Measurements from ENCODE around the gene LTB.
A peak's percentile ranks its signal among the peaks of the same experiment; 100 is the strongest.

Gene LTB

DNA sequence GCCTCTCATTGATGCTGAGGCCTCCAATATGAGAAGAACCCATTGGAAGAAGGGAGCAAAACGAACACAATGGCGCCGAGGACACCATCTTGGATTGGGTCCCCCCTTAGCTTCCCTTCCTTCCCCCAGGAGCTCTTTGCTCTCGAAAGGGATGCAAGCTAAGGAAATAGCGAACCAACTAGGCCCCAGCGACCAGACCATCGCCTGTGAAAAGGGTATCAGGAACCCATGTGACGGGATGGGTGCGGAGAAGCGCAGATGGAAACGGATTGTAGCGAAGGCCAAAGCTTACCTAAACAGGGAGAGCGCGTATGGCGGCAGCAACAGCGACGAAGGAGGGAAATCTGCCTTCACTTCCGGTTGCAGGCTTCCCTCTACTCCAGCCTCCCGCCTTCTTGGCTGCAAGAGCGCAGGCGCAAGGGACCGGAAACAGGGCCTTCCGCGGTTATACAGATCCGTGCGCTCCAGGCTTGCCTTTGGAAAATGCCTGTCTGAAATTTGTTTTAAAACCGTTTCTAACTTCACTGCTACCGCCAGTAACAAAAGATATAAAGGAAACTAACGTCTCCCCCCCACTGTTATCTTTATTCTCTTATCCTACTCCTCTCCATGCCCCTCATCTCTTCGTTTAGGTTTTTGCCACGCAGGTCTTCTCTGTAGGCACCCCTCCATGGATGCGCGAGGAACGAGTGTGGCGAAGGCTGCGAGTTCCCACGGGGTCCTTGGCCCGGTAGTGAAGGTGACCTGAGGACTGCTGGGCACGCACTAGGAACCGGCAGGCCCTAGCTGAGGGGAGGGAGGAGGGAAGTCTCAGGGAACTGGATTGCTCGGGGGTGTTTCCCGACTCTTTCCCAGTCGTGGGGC is 40.3 kb downstream of the LTB start, which contains the start of gene DDX39B:
TSS of gene DDX39B (minus strand) at position 346 of the 864 bp plus-strand sequence. CDS start 1,471 bp downstream, outside the sequence.
- H3K9me3 ChIP-seq (ENCODE audit: control insufficient read depth, insufficient read depth, low read depth, low read length) = no peaks in the 10 kb centered on the region
- H3K4me3 ChIP-seq (ENCODE audit: low read depth, low read length) = peak within 1 kb of the TSS; percentile 64
- CTCF ChIA-PET = interaction anchor here (0.6 to 13.9 kb wide), 11 partner anchors 9 to 413 kb away, joined by 3 to 431 read pairs (median 4); partner anchors contain the start of genes LST1, LTB, MCCD1 and NCR3
- peaks cover 14% of the 10 kb centered on the region for H3K4me1 ChIP-seq (ENCODE audit: control insufficient read depth, insufficient read depth, low read length)
- H3K27ac ChIP-seq (ENCODE audit: extremely low read depth, low read depth, low read length) = peak within 1 kb of the TSS; percentile 100
- POLR2A ChIA-PET = interaction anchor here (0.6 to 4.2 kb wide), 52 partner anchors 8 to 1430 kb away, joined by 3 to 112 read pairs (median 5); partner anchors contain the start of genes ATF6B, BAG6, C6orf47 and GPANK1
- H3K36me3 ChIP-seq (ENCODE audit: control insufficient read depth in 2 of 2, insufficient read depth in 1 of 2, low read length in 2 of 2) = peaks cover 39 to 43% of the 10 kb centered on the region in 2 experiments
- no peak for TF ChIP-seq ZSCAN16 (tag by site-specific recombination; IDR thresholded peaks at IDR 0.05)
- peak; percentile 90 for TF ChIP-seq YY2 (tag by site-specific recombination; IDR thresholded peaks at IDR 0.05)
- TF ChIP-seq, protein P1, sequence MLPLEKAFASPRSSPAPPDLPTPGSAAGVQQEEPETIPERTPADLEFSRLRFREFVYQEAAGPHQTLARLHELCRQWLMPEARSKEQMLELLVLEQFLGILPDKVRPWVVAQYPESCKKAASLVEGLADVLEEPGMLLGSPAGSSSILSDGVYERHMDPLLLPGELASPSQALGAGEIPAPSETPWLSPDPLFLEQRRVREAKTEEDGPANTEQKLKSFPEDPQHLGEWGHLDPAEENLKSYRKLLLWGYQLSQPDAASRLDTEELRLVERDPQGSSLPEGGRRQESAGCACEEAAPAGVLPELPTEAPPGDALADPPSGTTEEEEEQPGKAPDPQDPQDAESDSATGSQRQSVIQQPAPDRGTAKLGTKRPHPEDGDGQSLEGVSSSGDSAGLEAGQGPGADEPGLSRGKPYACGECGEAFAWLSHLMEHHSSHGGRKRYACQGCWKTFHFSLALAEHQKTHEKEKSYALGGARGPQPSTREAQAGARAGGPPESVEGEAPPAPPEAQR (tag by site-specific recombination; IDR thresholded peaks at IDR 0.05) = no peak
- 0 out of 2 replicates have a peak, but pooled peaks have one; percentile 91 for TF ChIP-seq HOXC10 (CRISPR knock-in tag; IDR thresholded peaks at IDR 0.05)
- TF ChIP-seq, protein P2, sequence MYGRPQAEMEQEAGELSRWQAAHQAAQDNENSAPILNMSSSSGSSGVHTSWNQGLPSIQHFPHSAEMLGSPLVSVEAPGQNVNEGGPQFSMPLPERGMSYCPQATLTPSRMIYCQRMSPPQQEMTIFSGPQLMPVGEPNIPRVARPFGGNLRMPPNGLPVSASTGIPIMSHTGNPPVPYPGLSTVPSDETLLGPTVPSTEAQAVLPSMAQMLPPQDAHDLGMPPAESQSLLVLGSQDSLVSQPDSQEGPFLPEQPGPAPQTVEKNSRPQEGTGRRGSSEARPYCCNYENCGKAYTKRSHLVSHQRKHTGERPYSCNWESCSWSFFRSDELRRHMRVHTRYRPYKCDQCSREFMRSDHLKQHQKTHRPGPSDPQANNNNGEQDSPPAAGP (tag by site-specific recombination; IDR thresholded peaks at IDR 0.05) = no peak; the same call in none of the 2 replicates
- no peak for TF ChIP-seq MYNN (tag by site-specific recombination; IDR thresholded peaks at IDR 0.05; ENCODE audit: borderline replicate concordance)
- peak; percentile 79 for TF ChIP-seq SCRT2 (tag by site-specific recombination; IDR thresholded peaks at IDR 0.05)
- TF ChIP-seq GLIS2 (tag by site-specific recombination; IDR thresholded peaks at IDR 0.05) = peak; percentile 30; the same call in 1 of the 2 replicates
- TF ChIP-seq ZNF624 (tag by site-specific recombination; IDR thresholded peaks at IDR 0.05) = peak; percentile 48; the same call in 1 of the 2 replicates
- TF ChIP-seq ZNF560 (tag by site-specific recombination; IDR thresholded peaks at IDR 0.05; ENCODE audit: borderline replicate concordance) = no peak
- peak; percentile 76 for TF ChIP-seq ZBTB21 (tag by site-specific recombination; IDR thresholded peaks at IDR 0.05)
- 0 out of 2 replicates have a peak, but pooled peaks have one; percentile 65 for TF ChIP-seq ZSCAN23 (tag by site-specific recombination; IDR thresholded peaks at IDR 0.05)
- TF ChIP-seq SP2 (tag by site-specific recombination; IDR thresholded peaks at IDR 0.05) = peak; percentile 90
- no peak for TF ChIP-seq BCL11B (tag by site-specific recombination; IDR thresholded peaks at IDR 0.05; ENCODE audit: low read depth)
- TF ChIP-seq OSR2 (tag by site-specific recombination; IDR thresholded peaks at IDR 0.05) = no peak
- no peak for TF ChIP-seq MEIS1 (CRISPR knock-in tag; IDR thresholded peaks at IDR 0.05; ENCODE audit: borderline replicate concordance)
- TF ChIP-seq ZFP41 (tag by site-specific recombination; IDR thresholded peaks at IDR 0.05; ENCODE audit: borderline replicate concordance) = no peak
- peak; percentile 42 for TF ChIP-seq ZNF558 (tag by site-specific recombination; IDR thresholded peaks at IDR 0.05)
- no peak for TF ChIP-seq ZNF791 (tag by site-specific recombination; IDR thresholded peaks at IDR 0.05)
- TF ChIP-seq, protein P3, sequence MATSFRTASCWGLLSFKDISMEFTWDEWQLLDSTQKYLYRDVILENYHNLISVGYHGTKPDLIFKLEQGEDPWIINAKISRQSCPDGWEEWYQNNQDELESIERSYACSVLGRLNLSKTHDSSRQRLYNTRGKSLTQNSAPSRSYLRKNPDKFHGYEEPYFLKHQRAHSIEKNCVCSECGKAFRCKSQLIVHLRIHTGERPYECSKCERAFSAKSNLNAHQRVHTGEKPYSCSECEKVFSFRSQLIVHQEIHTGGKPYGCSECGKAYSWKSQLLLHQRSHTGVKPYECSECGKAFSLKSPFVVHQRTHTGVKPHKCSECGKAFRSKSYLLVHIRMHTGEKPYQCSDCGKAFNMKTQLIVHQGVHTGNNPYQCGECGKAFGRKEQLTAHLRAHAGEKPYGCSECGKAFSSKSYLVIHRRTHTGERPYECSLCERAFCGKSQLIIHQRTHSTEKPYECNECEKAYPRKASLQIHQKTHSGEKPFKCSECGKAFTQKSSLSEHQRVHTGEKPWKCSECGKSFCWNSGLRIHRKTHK (tag by site-specific recombination; IDR thresholded peaks at IDR 0.05) = no peak
- TF ChIP-seq ZNF501 (tag by site-specific recombination; IDR thresholded peaks at IDR 0.05) = peak; percentile 93; the same call in 1 of the 2 replicates
- no peak for TF ChIP-seq ZNF48 (tag by site-specific recombination; IDR thresholded peaks at IDR 0.05)
- peak; percentile 63 for TF ChIP-seq FEZF1 (tag by site-specific recombination; IDR thresholded peaks at IDR 0.05)
- no peak for TF ChIP-seq MZF1 (tag by site-specific recombination; IDR thresholded peaks at IDR 0.05; ENCODE audit: borderline replicate concordance)
- TF ChIP-seq, protein P4, sequence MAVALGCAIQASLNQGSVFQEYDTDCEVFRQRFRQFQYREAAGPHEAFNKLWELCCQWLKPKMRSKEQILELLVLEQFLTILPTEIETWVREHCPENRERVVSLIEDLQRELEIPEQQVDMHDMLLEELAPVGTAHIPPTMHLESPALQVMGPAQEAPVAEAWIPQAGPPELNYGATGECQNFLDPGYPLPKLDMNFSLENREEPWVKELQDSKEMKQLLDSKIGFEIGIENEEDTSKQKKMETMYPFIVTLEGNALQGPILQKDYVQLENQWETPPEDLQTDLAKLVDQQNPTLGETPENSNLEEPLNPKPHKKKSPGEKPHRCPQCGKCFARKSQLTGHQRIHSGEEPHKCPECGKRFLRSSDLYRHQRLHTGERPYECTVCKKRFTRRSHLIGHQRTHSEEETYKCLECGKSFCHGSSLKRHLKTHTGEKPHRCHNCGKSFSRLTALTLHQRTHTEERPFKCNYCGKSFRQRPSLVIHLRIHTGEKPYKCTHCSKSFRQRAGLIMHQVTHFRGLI (tag by site-specific recombination; IDR thresholded peaks at IDR 0.05) = 0 out of 2 replicates have a peak, but pooled peaks have one; percentile 28
- TF ChIP-seq, protein P5, sequence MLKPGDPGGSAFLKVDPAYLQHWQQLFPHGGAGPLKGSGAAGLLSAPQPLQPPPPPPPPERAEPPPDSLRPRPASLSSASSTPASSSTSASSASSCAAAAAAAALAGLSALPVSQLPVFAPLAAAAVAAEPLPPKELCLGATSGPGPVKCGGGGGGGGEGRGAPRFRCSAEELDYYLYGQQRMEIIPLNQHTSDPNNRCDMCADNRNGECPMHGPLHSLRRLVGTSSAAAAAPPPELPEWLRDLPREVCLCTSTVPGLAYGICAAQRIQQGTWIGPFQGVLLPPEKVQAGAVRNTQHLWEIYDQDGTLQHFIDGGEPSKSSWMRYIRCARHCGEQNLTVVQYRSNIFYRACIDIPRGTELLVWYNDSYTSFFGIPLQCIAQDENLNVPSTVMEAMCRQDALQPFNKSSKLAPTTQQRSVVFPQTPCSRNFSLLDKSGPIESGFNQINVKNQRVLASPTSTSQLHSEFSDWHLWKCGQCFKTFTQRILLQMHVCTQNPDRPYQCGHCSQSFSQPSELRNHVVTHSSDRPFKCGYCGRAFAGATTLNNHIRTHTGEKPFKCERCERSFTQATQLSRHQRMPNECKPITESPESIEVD (tag by site-specific recombination; IDR thresholded peaks at IDR 0.05) = no peak
- no peak; the same call in 1 of the 2 replicates for TF ChIP-seq ZNF121 (tag by site-specific recombination; IDR thresholded peaks at IDR 0.05)
- TF ChIP-seq ZNF600 (tag by site-specific recombination; IDR thresholded peaks at IDR 0.05) = no peak
- peak; percentile 85; the same call in 1 of the 2 replicates for TF ChIP-seq ZNF394 (tag by site-specific recombination; IDR thresholded peaks at IDR 0.05; ENCODE audit: borderline replicate concordance)
- TF ChIP-seq ZNF514 (tag by site-specific recombination; IDR thresholded peaks at IDR 0.05) = no peak
- no peak for TF ChIP-seq ZNF473 (tag by site-specific recombination; IDR thresholded peaks at IDR 0.05)

Data from HEK293 (cell line).